ENCODE results near the gene CCNA1.

The CCNA1 gene

GRCh38 chr13:36454121-36454520, 21.8 kb downstream of the CCNA1 start:
- no peak for DNase-seq (ENCODE audit: low spot score)

- DNase-seq (ENCODE audit: low spot score): no peak
These were observed 22.7 kb downstream of the CCNA1 start for GRCh38 chr13:36454987-36455386.

GRCh38 chr13:36456577-36456976, 24.3 kb downstream of the CCNA1 start:
- no peak for DNase-seq (ENCODE audit: low spot score)

GRCh38 chr13:36461506-36461905, 29.2 kb downstream of the CCNA1 start:
- no peak for DNase-seq (ENCODE audit: low spot score)

- no peak for DNase-seq (ENCODE audit: low spot score)
These were observed 43.2 kb downstream of the CCNA1 start for GRCh38 chr13:36475468-36475867.

- no peak for DNase-seq (ENCODE audit: low spot score)
These were observed 44.4 kb downstream of the CCNA1 start for GRCh38 chr13:36476661-36477060.

GRCh38 chr13:36480726-36481427, 48.6 kb downstream of the CCNA1 start:
- peak; percentile 6 for DNase-seq (ENCODE audit: low spot score)

- no peak for DNase-seq (ENCODE audit: low spot score)
These were observed 57.8 kb downstream of the CCNA1 start for GRCh38 chr13:36490055-36490454.

All from germinal center (tissue), 1 donor.